B cell (primary cell): ENCODE data around the gene TAGLN2.

Experiments
- EZH2 ChIP-seq: IDR thresholded peaks from 2 replicates; pipeline ENCODE4 v1.6.1; 2012; ENCODE audit warnings: borderline replicate concordance, low read depth, mild to moderate bottlenecking, moderate library complexity, low read length; ENCODE audit not compliant: insufficient read depth, poor library complexity, severe bottlenecking
- TF ChIP-seq, protein P1 (sequence below): fragments of 200-600 bp; IDR thresholded peaks from one replicate; pipeline ENCODE4 v1.8.0; 2022; ENCODE audit warnings: antibody characterized with exemption, mild to moderate bottlenecking

DNA sequence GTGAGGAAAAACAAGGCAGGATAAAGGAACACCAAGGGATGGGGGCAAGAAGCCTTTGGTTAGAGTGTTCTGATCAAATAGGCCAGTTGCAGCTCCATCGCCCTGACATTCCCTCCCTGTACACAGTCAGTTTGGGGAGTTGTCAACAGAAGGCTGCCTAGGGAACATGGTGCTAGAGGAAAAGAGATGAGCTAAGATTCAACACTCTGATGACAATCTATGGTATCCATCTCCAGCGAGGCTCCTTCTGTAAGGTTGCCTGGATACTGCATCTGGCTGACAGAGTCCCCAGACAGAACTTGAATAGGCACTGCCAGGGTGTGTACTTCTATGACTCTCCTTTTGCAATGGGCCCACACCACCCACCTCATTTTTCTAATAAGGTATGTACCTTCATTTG is 40.0 kb upstream of the TAGLN2 start:
- TF ChIP-seq EZH2: no peak
- TF ChIP-seq, protein P1, sequence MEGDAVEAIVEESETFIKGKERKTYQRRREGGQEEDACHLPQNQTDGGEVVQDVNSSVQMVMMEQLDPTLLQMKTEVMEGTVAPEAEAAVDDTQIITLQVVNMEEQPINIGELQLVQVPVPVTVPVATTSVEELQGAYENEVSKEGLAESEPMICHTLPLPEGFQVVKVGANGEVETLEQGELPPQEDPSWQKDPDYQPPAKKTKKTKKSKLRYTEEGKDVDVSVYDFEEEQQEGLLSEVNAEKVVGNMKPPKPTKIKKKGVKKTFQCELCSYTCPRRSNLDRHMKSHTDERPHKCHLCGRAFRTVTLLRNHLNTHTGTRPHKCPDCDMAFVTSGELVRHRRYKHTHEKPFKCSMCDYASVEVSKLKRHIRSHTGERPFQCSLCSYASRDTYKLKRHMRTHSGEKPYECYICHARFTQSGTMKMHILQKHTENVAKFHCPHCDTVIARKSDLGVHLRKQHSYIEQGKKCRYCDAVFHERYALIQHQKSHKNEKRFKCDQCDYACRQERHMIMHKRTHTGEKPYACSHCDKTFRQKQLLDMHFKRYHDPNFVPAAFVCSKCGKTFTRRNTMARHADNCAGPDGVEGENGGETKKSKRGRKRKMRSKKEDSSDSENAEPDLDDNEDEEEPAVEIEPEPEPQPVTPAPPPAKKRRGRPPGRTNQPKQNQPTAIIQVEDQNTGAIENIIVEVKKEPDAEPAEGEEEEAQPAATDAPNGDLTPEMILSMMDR: no peak
